Measurements from ENCODE around the gene OR52H1. TPM values are rescaled to one million over a fixed set of nuclear protein-coding genes. Genes with fewer than 3 reads are reported as not detected.

OR52H1 gene
- total and polyA plus RNA-seq, 10 of the 15 experiments (the other 5 are each of a cell fraction or from before 2014, with no cell fraction given), result 0.06 to 0.40 (median 0.23) TPM; not detected in 4

DNA sequence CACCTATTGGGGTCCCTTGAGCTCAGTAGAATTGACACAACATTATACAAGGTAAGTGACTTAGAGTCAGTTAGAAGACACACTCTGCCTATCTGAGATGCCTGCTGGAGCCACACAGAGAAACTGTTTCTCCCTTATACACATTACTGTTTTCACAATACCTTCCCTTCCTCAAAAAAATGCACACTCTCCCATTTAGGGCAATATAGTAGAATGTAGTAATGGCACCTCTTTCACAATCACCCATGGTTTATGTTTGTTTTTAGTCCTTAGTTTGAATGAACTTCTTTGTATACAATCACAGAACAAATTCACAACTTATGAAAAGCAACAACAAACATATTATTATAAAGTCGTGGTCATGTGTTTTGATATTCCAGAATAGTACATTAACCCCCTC, 14.3 kb downstream of the OR52H1 start:
- no peaks in the 10 kb centered on the region for H3K79me2 ChIP-seq (ENCODE audit: control insufficient read depth, insufficient read depth, low read length)
- ChIA-PET CTCF (no interaction called here), RAD21 (ENCODE audit: unreplicated experiment) (no interaction called here), SMC1A (ENCODE audit: uncharacterized antibody, unreplicated experiment) (interaction anchor here (1.0 kb wide), 1 partner anchor 11 kb away, joined by 3 read pairs; no protein-coding TSS in a partner anchor), POLR2A (no interaction called here)
- no peak for ATAC-seq
- in situ Hi-C loops (cut with MboI), result no loop called here
- intact Hi-C loops (cut with micrococcal nuclease; ENCODE audit: unreplicated experiment), result no loop called here
- no TSS peak for BruUV-seq (replicated peaks)
- no peak overlapping the region for H3K4me2 ChIP-seq (ENCODE audit: control insufficient read depth, insufficient read depth)
- 0% methylated on average over 1 of the region's 1 CpG for WGBS (ENCODE audit: insufficient coverage, insufficient replicate concordance, low lambda C conversion rate, missing lambda C conversion rate)
- H2AFZ ChIP-seq (ENCODE audit: control insufficient read depth, low read depth, low read length), result no peak overlapping the region
- H3K9me3 ChIP-seq (replicated peaks; ENCODE audit: control insufficient read depth, insufficient read depth, low read length), result no peaks in the 10 kb centered on the region
- no peak for FAIRE-seq
- H4K20me1 ChIP-seq (ENCODE audit: control insufficient read depth, insufficient read depth), result no peaks in the 10 kb centered on the region
- no peak for DNase-seq (ENCODE audit: low read depth, low spot score)
- no peak overlapping the region for H3K4me3 ChIP-seq
- TF ChIP-seq RAD21 (IDR thresholded peaks at IDR 0.05; ENCODE audit: insufficient read depth, low read depth, low read length) (no peak), KAT2A (conservative IDR thresholded peaks at IDR 0.05; ENCODE audit: control insufficient read depth, low read depth, low read length) (no peak), CBFB (IDR thresholded peaks at IDR 0.05; ENCODE audit: low read depth) (no peak), ZNF384 (IDR thresholded peaks at IDR 0.05; ENCODE audit: borderline replicate concordance, low read depth, low read length) (no peak), NFXL1 (IDR thresholded peaks at IDR 0.05; ENCODE audit: borderline replicate concordance) (no peak), POLR2AphosphoS5 (IDR thresholded peaks at IDR 0.05; ENCODE audit: low read length) (no peak), POU2F2 (IDR thresholded peaks at IDR 0.05; ENCODE audit: borderline replicate concordance, low read depth, low read length) (no peak), IKZF1 (conservative IDR thresholded peaks at IDR 0.05) (no peak), ASH2L (IDR thresholded peaks at IDR 0.05; ENCODE audit: borderline replicate concordance, low read depth) (no peak), ZNF217 (IDR thresholded peaks at IDR 0.05) (no peak), NR2C2 (IDR thresholded peaks at IDR 0.05; ENCODE audit: borderline replicate concordance, control insufficient read depth, insufficient read length, low read depth) (no peak), BHLHE40 (IDR thresholded peaks at IDR 0.05; ENCODE audit: borderline replicate concordance in 1 of 2, low read depth in 2 of 2, low read length in 1 of 2) (no peak)
- TF ChIP-seq, protein P1, sequence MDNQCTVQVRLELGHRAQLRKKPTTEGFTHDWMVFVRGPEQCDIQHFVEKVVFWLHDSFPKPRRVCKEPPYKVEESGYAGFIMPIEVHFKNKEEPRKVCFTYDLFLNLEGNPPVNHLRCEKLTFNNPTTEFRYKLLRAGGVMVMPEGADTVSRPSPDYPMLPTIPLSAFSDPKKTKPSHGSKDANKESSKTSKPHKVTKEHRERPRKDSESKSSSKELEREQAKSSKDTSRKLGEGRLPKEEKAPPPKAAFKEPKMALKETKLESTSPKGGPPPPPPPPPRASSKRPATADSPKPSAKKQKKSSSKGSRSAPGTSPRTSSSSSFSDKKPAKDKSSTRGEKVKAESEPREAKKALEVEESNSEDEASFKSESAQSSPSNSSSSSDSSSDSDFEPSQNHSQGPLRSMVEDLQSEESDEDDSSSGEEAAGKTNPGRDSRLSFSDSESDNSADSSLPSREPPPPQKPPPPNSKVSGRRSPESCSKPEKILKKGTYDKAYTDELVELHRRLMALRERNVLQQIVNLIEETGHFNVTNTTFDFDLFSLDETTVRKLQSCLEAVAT (IDR thresholded peaks at IDR 0.05), result no peak
- TF ChIP-seq, protein P2, sequence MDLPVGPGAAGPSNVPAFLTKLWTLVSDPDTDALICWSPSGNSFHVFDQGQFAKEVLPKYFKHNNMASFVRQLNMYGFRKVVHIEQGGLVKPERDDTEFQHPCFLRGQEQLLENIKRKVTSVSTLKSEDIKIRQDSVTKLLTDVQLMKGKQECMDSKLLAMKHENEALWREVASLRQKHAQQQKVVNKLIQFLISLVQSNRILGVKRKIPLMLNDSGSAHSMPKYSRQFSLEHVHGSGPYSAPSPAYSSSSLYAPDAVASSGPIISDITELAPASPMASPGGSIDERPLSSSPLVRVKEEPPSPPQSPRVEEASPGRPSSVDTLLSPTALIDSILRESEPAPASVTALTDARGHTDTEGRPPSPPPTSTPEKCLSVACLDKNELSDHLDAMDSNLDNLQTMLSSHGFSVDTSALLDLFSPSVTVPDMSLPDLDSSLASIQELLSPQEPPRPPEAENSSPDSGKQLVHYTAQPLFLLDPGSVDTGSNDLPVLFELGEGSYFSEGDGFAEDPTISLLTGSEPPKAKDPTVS (IDR thresholded peaks at IDR 0.05; ENCODE audit: low read depth, low read length), result no peak
- TF ChIP-seq, protein P3, sequence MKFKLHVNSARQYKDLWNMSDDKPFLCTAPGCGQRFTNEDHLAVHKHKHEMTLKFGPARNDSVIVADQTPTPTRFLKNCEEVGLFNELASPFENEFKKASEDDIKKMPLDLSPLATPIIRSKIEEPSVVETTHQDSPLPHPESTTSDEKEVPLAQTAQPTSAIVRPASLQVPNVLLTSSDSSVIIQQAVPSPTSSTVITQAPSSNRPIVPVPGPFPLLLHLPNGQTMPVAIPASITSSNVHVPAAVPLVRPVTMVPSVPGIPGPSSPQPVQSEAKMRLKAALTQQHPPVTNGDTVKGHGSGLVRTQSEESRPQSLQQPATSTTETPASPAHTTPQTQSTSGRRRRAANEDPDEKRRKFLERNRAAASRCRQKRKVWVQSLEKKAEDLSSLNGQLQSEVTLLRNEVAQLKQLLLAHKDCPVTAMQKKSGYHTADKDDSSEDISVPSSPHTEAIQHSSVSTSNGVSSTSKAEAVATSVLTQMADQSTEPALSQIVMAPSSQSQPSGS (IDR thresholded peaks at IDR 0.05; ENCODE audit: low read length), result no peak
- H3K9ac ChIP-seq (ENCODE audit: control insufficient read depth, insufficient read depth, low read length), result no peak overlapping the region
- no peaks in the 10 kb centered on the region for H3K27me3 ChIP-seq (replicated peaks in 1 of 2; ENCODE audit: control insufficient read depth in 2 of 2, insufficient read depth in 2 of 2, low read length in 1 of 2)
- H3K4me1 ChIP-seq (ENCODE audit: control insufficient read depth, insufficient read depth, low read length), result no peaks in the 10 kb centered on the region
- H3K27ac ChIP-seq (ENCODE audit: control insufficient read depth, insufficient read depth), result no peak overlapping the region
- H3K36me3 ChIP-seq (ENCODE audit: control insufficient read depth in 2 of 2, insufficient read depth in 2 of 2, low read length in 1 of 2), result no peaks in the 10 kb centered on the region
